Stomach (tissue), 4 donors: ENCODE data around the gene B4GALNT3.

ENCODE experiments used
- EP300 ChIP-seq: sonication (generic); formaldehyde crosslinking; IDR thresholded peaks from one replicate; pipeline ENCODE4 v1.6.1; 2017; ENCODE audit warnings: antibody characterized with exemption
- POLR2AphosphoS5 ChIP-seq, 3 donors: sonication (generic); formaldehyde crosslinking; IDR thresholded peaks; one replicate each; pipeline ENCODE4 v1.6.1; 2016; ENCODE audit warnings: antibody characterized with exemption in 3 of 3
- TF ChIP-seq, protein P1 (sequence below), 7 experiments: fragments of 450-650 bp in 4 of 7; fragments of 200-600 bp in 3 of 7; sonication (generic) in 3 of 7; IDR thresholded peaks; one replicate each; pipeline ENCODE4 v1.5.1; 2016 to 2019; ENCODE audit warnings: antibody characterized with exemption in 7 of 7, control low read depth in 2 of 7, mild to moderate bottlenecking in 1 of 7

DNA sequence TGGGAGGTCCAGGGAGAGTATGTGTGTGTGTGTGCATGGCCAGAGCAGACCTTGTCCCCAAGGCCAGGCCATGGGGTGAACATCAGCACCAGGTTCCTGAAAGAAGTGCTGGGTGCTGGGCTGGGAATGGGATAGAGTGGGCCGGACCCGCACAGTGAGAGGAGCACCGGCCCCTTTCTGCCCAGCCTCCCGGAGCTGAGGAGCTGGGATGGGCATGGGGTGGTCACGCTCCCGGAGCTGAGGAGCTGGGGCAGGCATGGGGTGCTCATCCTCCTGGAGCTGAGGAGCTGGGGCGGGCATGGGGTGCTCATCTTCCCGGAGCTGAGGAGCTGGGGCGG lies 83.3 kb downstream of the B4GALNT3 start:
- TF ChIP-seq, protein P1, sequence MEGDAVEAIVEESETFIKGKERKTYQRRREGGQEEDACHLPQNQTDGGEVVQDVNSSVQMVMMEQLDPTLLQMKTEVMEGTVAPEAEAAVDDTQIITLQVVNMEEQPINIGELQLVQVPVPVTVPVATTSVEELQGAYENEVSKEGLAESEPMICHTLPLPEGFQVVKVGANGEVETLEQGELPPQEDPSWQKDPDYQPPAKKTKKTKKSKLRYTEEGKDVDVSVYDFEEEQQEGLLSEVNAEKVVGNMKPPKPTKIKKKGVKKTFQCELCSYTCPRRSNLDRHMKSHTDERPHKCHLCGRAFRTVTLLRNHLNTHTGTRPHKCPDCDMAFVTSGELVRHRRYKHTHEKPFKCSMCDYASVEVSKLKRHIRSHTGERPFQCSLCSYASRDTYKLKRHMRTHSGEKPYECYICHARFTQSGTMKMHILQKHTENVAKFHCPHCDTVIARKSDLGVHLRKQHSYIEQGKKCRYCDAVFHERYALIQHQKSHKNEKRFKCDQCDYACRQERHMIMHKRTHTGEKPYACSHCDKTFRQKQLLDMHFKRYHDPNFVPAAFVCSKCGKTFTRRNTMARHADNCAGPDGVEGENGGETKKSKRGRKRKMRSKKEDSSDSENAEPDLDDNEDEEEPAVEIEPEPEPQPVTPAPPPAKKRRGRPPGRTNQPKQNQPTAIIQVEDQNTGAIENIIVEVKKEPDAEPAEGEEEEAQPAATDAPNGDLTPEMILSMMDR (IDR thresholded peaks at IDR 0.05), result no peak
- TF ChIP-seq EP300 (no peak), POLR2AphosphoS5 (IDR thresholded peaks at IDR 0.05) (no peak)
